ENCODE measurements around the gene AACS. TPM values are rescaled to one million over a fixed set of nuclear protein-coding genes. Genes with fewer than 3 reads are reported as not detected.
"Not testable (repeated sequence)": the region's sequence is repeated elsewhere in the genome, so short reads cannot be mapped to it uniquely, and the experiment has no call there.

The AACS gene
- total and polyA plus RNA-seq, 10 donors = 5.1 to 18.9 (median 11.4) TPM

DNA sequence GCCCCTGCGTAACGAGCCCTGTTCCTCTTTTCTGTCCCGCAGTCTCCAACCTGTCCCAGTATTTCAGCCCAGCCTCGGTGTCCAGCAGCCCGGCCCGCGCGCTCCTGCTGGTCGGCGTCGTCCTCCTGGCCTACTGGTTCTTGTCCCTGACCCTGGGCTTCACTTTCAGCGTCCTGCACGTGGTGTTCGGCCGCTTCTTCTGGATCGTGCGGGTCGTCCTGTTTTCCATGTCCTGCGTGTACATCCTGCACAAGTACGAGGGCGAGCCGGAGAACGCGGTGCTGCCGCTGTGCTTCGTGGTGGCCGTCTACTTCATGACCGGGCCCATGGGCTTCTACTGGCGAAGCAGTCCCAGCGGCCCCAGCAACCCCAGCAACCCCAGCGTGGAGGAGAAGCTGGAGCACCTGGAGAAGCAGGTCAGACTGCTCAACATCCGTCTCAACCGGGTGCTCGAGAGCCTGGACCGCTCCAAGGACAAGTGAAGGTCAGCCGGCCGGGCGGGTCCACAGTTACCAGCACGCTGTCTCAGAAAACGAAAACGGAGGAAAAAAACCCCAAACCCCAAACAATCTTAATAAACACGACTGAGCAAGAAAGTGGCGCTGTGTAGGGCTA lies 40.2 kb upstream of the AACS start:
- peaks cover 0 to 4% (median 0%) of the 10 kb centered on the region in 8 donors for H3K9me3 ChIP-seq
- DNase-seq = no peak
- H3K27ac ChIP-seq = no peak overlapping the region
- H3K36me3 ChIP-seq = peaks cover 0 to 39% (median 6%) of the 10 kb centered on the region in 6 donors
- 91 to 93% (median 92%) methylated on average over 42 to 43 of the region's 43 CpGs for WGBS, 5 donors
- H3K4me3 ChIP-seq = no peak overlapping the region
- TF ChIP-seq POLR2AphosphoS5 (IDR thresholded peaks at IDR 0.05) (no peak), POLR2A (IDR thresholded peaks at IDR 0.05) (no peak)
- TF ChIP-seq, protein P1, sequence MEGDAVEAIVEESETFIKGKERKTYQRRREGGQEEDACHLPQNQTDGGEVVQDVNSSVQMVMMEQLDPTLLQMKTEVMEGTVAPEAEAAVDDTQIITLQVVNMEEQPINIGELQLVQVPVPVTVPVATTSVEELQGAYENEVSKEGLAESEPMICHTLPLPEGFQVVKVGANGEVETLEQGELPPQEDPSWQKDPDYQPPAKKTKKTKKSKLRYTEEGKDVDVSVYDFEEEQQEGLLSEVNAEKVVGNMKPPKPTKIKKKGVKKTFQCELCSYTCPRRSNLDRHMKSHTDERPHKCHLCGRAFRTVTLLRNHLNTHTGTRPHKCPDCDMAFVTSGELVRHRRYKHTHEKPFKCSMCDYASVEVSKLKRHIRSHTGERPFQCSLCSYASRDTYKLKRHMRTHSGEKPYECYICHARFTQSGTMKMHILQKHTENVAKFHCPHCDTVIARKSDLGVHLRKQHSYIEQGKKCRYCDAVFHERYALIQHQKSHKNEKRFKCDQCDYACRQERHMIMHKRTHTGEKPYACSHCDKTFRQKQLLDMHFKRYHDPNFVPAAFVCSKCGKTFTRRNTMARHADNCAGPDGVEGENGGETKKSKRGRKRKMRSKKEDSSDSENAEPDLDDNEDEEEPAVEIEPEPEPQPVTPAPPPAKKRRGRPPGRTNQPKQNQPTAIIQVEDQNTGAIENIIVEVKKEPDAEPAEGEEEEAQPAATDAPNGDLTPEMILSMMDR (IDR thresholded peaks at IDR 0.05 in 8 of 11, conservative IDR thresholded peaks at IDR 0.05 in 3 of 11) = no peak
- intact Hi-C loops (cut with DNase I; ENCODE audit: low total_unique reads) = no loop called here
- H3K4me1 ChIP-seq = no peaks in the 10 kb centered on the region
- no peaks in the 10 kb centered on the region for H3K27me3 ChIP-seq (replicated peaks in 1 of 7)

DNA sequence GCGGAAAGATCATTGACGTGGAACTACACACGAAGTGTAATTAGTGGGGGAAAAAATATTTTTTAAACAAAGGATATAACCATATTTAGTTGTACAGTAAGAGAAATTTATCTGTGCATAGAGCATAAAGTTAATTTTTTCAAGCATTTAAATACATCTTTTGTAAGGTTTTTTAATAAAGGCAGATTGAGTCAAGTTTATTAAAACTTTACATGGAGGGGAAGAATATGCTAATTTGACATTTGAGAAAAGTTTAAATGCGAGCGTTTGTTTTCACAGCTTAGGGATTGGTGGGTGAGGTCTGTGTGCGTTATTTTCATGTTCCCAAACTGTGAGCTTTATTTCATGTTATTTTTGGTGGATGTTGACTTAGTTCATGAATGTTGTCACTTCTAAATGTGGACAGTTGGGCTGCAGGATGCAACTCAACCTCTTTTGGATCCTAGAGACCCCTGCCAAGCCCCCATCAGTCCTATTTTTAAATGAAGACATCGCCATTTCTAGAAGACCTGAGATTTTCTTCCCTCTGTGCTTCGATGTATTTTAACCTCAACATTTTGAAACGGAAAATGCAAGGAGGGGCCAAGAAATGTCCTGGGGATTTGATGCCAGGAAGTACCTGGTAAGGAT lies 39.5 kb upstream of the AACS start:
- TF ChIP-seq POLR2AphosphoS5 (IDR thresholded peaks at IDR 0.05) = no peak
- TF ChIP-seq, protein P1 (IDR thresholded peaks at IDR 0.05 in 8 of 11, conservative IDR thresholded peaks at IDR 0.05 in 3 of 11) = no peak
- no peak for TF ChIP-seq POLR2A (IDR thresholded peaks at IDR 0.05)
- peaks cover 0 to 39% (median 6%) of the 10 kb centered on the region in 6 donors for H3K36me3 ChIP-seq
- peaks cover 0 to 4% (median 0%) of the 10 kb centered on the region in 8 donors for H3K9me3 ChIP-seq
- no peak overlapping the region for H3K4me3 ChIP-seq
- no peak overlapping the region for H3K27ac ChIP-seq
- WGBS, 5 donors = 91 to 95% (median 92%) methylated on average over 9 of the region's 9 CpGs
- intact Hi-C loops (cut with DNase I; ENCODE audit: low total_unique reads) = no loop called here
- DNase-seq = no peak
- H3K27me3 ChIP-seq (replicated peaks in 1 of 7) = no peaks in the 10 kb centered on the region
- no peaks in the 10 kb centered on the region for H3K4me1 ChIP-seq

DNA sequence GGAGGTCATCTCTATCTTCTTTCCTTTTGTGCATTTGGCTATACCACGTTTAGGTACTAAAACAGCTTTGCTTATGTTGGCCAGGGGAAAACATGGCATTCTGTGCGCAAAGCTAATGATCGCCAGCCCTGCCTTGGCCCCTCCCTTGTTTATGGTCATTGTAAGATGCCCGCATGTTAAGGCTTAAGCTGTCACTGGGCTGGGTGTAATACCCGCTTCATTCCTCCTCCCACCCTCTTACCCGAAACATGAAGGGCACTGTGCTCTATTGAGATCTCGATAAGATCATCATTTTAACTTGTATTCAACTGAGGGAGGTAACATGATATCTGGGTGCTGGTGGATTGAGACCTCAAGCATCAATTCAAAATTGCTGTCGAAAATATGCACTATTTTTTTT lies 37.1 kb upstream of the AACS start:
- peaks cover 0 to 34% (median 6%) of the 10 kb centered on the region in 6 donors for H3K36me3 ChIP-seq
- TF ChIP-seq, protein P1 (IDR thresholded peaks at IDR 0.05 in 8 of 11, conservative IDR thresholded peaks at IDR 0.05 in 3 of 11) = no peak
- TF ChIP-seq POLR2A (IDR thresholded peaks at IDR 0.05) (no peak), POLR2AphosphoS5 (IDR thresholded peaks at IDR 0.05) (no peak)
- 94 to 97% (median 96%) methylated on average over 8 of the region's 8 CpGs for WGBS, 5 donors
- no peak overlapping the region for H3K4me3 ChIP-seq
- no peak for DNase-seq
- H3K27me3 ChIP-seq (replicated peaks in 1 of 7) = no peaks in the 10 kb centered on the region
- no peak overlapping the region for H3K27ac ChIP-seq
- intact Hi-C loops (cut with DNase I; ENCODE audit: low total_unique reads) = no loop called here
- peaks cover 0 to 3% (median 0%) of the 10 kb centered on the region in 8 donors for H3K9me3 ChIP-seq
- no peaks in the 10 kb centered on the region for H3K4me1 ChIP-seq

DNA sequence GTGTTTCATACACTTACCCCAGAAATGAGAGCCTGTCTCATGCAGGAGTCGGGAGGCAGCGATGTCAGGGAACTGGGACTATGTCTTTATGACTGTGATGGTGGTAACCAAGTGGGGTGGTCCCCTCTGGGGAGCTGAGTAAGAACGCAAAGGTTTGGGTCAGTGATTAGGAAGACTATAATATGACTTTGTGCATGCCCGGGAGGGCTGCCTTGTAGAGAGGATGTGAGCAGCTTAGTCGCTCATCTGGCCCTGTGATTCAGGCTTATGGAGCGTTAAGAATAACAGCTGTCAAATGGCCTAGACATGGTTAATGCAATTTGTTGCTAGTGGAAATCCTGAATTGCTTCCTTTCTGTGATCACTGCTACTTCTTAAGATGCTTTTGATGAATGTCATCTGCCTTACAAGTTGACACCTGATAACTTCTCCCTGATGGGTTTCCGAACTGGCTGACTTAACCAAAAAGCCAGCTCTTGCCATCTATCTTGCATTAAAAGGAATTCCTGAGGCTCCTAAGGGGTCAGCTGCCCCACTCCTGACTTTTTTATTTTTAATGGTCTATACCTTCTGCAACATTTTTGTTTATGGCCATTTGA lies 35.4 kb upstream of the AACS start:
- H3K4me3 ChIP-seq = no peak overlapping the region
- H3K27me3 ChIP-seq (replicated peaks in 1 of 7) = no peaks in the 10 kb centered on the region
- TF ChIP-seq POLR2A (IDR thresholded peaks at IDR 0.05) = no peak
- no peak for TF ChIP-seq POLR2AphosphoS5 (IDR thresholded peaks at IDR 0.05)
- TF ChIP-seq, protein P1 (IDR thresholded peaks at IDR 0.05 in 8 of 11, conservative IDR thresholded peaks at IDR 0.05 in 3 of 11) = no peak
- WGBS, 5 donors = 84 to 89% (median 84%) methylated on average over 7 of the region's 7 CpGs
- peaks cover 0 to 7% (median 3%) of the 10 kb centered on the region in 8 donors for H3K9me3 ChIP-seq
- no peak for DNase-seq
- peaks cover 0 to 27% (median 6%) of the 10 kb centered on the region in 6 donors for H3K36me3 ChIP-seq
- H3K4me1 ChIP-seq = no peaks in the 10 kb centered on the region
- H3K27ac ChIP-seq = no peak overlapping the region
- intact Hi-C loops (cut with DNase I; ENCODE audit: low total_unique reads) = no loop called here

DNA sequence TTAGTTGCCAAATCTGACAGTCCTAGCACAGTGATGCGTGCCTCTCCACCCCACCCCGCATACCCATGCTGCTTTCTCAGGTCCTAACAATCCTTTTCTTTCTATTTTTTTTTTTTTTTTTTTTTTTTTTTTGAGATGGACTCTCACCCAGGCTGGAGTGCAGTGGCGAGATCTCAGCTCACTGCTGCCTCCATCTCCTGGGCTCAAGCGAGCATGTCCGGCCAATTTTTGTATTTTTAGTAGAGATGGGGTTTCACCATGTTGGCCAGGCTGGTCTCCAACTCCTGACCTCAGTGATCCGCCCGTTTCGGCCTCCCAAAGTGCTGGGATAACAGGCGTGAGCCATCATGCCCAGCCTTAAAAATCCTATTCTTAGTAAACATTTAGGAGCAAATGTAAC lies 33.8 kb upstream of the AACS start:
- intact Hi-C loops (cut with DNase I; ENCODE audit: low total_unique reads); H3K4me3 ChIP-seq; H3K27me3 ChIP-seq (replicated peaks in 1 of 7); DNase-seq; H3K27ac ChIP-seq; H3K4me1 ChIP-seq: not testable (repeated sequence)
- 82 to 90% (median 86%) methylated on average over 9 of the region's 9 CpGs for WGBS, 5 donors
- Histone ChIP-seq H3K9me3 (peaks cover 0 to 13% (median 5%) of the 10 kb centered on the region in 8 donors), H3K36me3 (peaks cover 0 to 11% (median 0%) of the 10 kb centered on the region in 6 donors)

Data from spleen (tissue), 11 donors.